ENCODE data around the gene PEAR1.

PEAR1 gene

GRCh38 chr1:156860113-156860627 is 33.3 kb upstream of the PEAR1 start:
- peak; percentile 38 for DNase-seq

- peak; percentile 29 for DNase-seq
Observed at GRCh38 chr1:156860628-156861423, 32.7 kb upstream of the PEAR1 start, which contains the start of gene NTRK1. Gene NTRK1, plus strand, starts transcription at chr1:156860865. Its CDS starts 70 bp downstream, at chr1:156860935.

DNA sequence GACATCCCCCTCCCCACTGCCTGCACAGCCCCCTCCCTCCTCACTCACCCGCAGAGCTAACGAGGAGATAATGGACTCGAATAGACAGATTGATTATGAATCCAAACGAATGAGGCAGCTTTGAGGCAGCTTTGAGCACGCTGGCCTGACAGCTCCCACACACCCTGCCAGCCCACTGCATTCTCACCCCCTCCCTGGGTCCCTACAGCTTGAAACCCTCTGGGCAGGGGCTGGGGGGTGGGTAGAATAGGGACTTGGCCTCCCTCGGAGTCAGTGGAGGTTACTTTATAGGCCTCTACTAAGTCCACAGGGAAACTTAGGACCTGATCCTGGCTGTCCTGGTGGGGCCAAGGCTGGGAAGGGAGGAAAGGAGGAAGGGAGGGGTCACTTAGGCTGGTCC is 30.9 kb upstream of the PEAR1 start:
- no peak for DNase-seq

- no peak for DNase-seq
Observed at GRCh38 chr1:156862997-156863599, 30.4 kb upstream of the PEAR1 start.

DNA sequence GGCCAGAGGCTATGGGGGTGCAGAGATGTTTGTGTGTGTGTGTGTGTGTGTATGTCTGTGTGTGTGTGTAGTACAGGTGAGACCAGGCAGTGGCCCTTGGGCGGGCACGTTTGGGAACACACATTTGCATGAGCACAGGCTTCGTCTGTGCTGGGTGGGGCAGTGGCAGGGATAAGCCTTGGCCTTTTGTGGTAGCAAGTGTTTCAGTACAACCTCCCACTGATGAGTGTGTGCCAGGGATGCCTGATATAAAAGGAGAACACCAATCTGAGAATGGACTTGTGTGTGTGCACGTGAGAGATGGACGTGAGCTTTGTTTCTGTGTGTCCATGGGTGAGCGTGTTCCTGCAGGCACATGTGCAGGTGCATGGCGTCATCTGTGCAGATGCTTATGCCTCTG is 29.9 kb upstream of the PEAR1 start:
- DNase-seq = no peak

- DNase-seq = no peak
Observed at GRCh38 chr1:156864796-156865195, 28.7 kb upstream of the PEAR1 start.

GRCh38 chr1:156865258-156865657 is 28.3 kb upstream of the PEAR1 start:
- no peak for DNase-seq

GRCh38 chr1:156865865-156866248 is 27.7 kb upstream of the PEAR1 start:
- DNase-seq = no peak

DNA sequence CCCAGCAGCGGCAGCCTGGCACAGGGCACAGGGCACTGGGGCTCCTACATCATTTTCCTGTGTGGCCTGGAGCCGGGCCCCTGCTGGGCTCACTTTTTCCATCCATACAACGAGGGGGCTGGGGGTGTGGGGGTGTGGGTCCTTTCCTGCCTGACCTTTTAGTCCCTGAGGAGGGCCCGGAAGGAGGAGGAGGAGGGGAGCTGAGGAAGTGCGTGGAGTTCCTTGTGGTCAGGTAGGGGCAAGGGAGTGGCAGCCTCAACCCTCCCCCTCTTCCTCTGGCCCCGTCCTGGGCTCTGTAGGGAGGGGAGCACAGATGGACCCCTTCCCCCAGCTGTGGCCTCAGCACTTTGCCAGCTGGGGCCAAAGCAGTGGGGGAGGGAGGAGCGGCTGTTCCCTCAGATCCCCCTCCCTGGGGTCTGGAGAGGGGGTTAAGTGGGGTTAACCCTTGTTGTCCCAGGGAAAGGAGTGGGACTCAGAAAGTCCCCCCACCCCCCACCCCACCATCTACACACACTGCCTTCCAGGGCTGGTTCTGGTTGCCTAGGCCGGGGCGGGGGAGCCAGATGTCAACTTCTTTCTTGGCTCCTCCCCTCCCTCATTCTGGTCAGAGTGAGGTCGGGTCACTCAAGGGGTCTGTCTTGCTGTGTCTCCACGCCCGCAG is 27.1 kb upstream of the PEAR1 start:
- no peak for DNase-seq

GRCh38 chr1:156868341-156868740 is 25.2 kb upstream of the PEAR1 start:
- no peak for DNase-seq

- DNase-seq = no peak
Observed at GRCh38 chr1:156869455-156869854, 24.1 kb upstream of the PEAR1 start.

GRCh38 chr1:156873659-156874058 is 19.9 kb upstream of the PEAR1 start:
- no peak for DNase-seq

DNA sequence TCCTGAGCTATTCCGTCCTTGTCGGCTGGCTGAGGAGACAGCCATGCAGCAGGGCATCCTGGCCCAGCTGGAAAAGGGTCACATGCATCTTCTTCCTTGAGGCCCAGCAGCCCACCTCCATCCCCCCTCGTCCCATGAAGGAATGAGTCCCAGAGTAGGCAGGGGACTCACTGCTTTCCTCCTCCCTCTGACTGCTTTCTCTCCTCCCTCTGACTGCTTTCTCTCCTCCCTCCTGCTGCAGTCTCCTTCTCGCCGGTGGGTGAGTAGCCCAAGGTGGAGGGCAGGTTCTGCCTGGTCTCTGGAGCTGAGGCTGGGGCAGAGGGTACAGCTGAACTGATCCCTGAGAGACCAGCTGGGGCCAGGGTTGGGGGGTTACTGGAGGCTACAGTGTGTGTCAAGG is 19.4 kb upstream of the PEAR1 start:
- no peak for DNase-seq

DNA sequence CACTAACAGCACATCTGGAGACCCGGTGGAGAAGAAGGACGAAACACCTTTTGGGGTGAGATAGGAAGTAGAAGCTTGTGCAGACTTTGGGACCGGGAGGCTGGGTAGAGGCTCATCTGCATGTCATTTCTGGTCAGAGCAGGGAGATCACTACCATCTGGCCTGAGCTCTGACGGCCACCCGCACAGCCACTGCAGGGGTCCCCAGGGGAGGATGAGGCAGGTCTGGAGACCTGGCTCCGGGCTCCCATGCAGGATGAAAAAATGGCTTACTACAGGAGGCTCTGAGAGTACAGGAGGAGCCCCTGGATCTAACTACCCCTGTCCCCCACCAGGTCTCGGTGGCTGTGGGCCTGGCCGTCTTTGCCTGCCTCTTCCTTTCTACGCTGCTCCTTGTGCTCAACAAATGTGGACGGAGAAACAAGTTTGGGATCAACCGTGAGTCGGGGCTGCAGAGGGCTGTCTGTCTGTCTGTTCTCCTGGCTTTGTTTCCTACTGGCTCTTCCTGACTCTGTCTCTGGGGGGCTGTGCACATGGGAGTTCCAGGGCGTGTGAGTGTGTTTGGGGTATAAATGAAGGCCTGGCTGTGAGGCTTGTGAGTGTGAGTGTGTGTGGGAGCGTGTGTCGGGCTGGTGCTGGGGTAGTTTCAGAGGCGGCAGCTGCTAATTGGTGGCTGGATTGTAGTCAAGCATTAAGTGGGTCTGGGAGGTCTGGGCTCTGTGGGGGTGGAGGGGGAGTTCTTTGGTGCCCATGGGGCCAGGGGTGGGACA is 18.8 kb upstream of the PEAR1 start:
- no peak for DNase-seq

DNA sequence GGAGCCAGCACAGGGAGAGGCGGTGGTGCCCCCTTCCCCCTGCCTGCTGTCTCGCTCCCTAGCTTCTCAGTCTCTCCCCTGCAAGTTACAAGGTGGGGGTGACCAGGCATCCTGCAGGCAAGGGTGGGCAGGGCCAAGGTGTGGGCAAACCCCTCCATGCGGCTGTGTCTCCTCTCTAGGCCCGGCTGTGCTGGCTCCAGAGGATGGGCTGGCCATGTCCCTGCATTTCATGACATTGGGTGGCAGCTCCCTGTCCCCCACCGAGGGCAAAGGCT is 18.2 kb upstream of the PEAR1 start:
- DNase-seq = no peak

DNA sequence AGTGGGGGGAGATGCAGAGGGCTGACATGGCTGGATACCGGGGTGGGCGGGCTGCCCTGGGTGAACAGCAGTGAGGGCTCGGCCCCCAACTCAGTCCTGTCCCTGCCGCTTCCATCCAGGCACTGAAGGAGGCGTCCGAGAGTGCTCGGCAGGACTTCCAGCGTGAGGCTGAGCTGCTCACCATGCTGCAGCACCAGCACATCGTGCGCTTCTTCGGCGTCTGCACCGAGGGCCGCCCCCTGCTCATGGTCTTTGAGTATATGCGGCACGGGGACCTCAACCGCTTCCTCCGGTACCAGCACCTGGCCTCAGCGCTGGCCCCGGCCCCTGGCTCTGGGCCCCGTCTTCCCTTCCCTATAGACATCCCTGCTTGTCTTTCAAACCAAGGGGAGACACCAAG is 17.2 kb upstream of the PEAR1 start:
- no peak for DNase-seq

DNA sequence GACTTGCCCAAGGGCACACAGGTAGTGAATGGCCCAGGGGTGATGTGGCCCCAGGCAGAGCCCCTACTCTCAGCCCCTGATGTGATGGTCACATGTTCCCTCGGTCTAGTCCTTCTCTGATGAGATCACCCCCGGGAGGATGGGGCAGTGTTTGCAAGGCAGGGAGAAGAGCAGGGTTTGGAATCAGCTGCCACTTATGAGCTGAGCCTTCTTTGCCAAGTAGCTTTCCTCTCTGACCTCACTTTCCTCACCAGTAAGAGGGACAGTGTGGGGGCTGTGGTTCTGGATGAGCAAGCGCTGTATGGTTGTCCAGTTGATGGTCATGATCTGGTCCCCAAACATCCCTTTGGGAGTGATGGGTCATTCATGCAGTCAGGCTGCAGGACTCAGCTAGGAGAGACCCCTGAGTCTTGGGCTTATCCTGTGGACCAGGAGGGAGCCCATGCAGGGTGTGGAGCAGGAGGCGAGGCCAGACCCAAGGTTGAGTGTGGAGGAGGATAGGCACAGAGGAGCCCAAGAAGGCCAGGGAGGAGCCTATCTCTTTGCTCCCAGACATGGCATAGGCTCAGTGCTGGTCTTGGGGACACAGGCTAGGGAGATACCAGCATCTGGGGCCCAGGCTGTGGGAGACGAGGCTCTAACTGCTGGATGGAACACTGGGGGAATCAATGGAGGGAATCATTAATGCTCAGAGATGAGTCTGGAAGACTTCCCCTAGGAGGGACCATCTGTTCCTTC is 15.9 kb upstream of the PEAR1 start:
- no peak for DNase-seq

- DNase-seq = no peak
Observed at GRCh38 chr1:156879876-156880275, 13.6 kb upstream of the PEAR1 start.

DNA sequence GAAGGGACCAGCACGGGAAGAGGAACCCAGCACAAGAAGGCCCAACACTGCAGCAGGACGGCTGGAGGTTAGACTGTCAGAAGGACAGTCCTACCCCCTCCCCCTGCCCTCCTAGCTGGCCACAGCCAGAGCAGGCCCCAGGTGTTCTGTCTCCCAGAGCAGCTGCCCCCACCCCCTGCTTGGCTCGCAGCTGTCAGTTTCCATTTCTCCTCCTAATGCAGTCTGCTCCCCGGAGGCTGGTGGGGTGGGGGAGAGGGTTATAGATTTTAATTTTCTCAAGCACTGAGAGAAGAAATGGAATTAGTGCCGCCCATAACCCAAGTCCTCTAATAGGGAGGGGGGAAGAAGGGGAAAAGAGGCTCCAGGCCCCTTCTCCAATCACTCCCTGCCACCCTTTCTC is 13.0 kb upstream of the PEAR1 start:
- DNase-seq = no peak

- DNase-seq = no peak
Observed at GRCh38 chr1:156881101-156881500, 12.4 kb upstream of the PEAR1 start.

DNA sequence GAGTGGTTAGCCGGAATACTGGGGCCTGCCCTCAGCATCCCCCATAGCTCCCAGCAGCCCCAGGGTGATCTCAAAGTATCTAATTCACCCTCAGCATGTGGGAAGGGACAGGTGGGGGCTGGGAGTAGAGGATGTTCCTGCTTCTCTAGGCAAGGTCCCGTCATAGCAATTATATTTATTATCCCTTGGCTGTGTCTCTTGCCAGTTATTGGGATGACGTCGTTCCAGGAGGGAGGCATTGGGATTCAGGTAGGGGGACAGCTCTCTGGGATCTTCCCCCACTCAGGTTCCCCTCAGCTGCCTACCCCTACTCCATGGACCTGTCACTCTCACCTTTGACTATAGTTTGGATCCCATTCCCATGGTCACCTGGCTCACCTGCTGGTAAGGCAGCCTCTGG is 11.9 kb upstream of the PEAR1 start:
- DNase-seq = no peak

DNA sequence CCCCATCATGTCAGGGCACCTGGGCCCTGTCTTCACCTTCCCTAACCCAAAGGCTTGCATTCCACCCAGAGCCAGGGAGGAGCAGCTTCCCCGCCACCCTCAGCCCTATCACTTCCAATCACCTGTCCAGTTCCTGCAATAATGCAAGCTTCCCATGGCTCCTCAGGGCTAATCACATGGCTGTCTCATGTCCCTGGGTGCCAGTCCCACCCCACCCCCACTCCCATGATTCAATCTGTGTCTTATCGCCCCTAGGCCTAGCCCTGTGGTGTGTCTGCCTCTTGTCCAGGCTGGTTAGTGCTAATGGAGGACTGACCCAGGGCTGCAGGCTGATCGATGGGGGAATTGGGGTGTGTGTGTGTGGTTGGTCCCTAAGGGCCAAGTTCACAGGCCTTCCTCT is 11.0 kb upstream of the PEAR1 start:
- no peak for DNase-seq

- DNase-seq = no peak
Observed at GRCh38 chr1:156883919-156884318, 9.6 kb upstream of the PEAR1 start.

All from activated CD4-positive, alpha-beta T cell treated with anti-CD3 and anti-CD28 coated beads for 1 hour (primary cell).